ENCODE measurements around the gene MARK3. TPM values are rescaled to one million over a fixed set of nuclear protein-coding genes. Genes with fewer than 3 reads are reported as not detected.

The MARK3 gene
- total RNA-seq, 4 donors from 2014 or later, result 61.3 to 98.0 (median 78.8) TPM

DNA sequence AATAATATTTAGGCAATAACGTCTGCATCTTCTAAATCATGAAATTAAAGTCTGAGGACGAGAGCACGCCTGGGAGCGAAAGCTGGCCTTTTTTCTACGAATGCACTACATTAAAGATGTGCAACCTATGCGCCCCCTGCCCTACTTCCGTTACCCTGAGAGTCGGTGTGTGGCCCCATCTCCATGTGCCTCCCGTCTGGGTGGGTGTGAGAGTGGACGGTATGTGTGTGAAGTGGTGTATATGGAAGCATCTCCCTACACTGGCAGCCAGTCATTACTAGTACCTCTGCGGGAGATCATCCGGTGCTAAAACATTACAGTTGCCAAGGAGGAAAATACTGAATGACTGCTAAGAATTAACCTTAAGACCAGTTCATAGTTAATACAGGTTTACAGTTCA, 118.1 kb downstream of the MARK3 start:
- intact Hi-C loops (cut with DNase I; ENCODE audit: low total_unique reads), result no loop called here
- H3K9me3 ChIP-seq, result no peaks in the 10 kb centered on the region
- in situ Hi-C loops (cut with MboI; ENCODE audit: low pct_ligation_motif_present in 1 of 4, low pct_unique_long_range_greater_than_20kb in 1 of 4, low sequenced_read_pairs in 3 of 4), result loop anchor here in 2 of 4 donors (5.0 to 10.0 kb wide), 2 partner anchors 44 to 52 kb away; no protein-coding TSS in a partner anchor

DNA sequence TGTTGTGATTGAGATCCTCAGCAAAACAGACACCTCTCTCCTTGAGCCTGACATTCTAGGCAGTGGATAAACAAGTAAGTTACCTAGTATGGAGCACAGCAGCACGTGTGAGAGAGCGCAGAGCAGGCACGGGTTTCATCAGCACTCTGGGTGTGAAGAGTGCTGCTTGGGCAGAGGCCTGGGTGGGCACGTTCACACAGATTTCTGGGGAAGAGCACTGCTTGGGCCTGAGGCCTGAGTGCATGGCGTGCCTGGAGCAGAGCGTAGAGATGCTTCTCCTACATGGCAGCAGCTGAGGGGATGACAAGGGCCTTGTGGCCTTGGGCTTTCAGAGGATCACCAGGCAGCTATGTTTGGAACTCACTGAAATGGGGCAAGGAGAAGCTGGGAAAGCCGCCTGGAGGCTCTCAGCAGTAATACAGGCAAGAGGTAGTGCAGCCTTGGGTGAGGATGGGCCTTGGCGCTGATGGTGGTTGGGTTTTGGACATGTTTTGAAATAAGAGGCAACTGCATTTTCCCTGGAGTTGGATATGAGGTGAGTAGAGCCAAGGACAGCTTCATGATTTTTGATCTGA, 119.9 kb downstream of the MARK3 start:
- intact Hi-C loops (cut with DNase I; ENCODE audit: low total_unique reads), result no loop called here

More for the DNA sequence above, 118.1 kb downstream of the MARK3 start:
- WGBS, 2 donors (ENCODE audit: low coverage in 1 of 2), result 93 to 94% methylated on average over 3 to 12 of the region's 12 CpGs
- Histone ChIP-seq H3K27ac (no peak overlapping the region), H3K36me3 (peaks cover 0 to 25% (median 9%) of the 10 kb centered on the region in 4 donors), H3K4me1 (peaks cover 0 to 8% (median 0%) of the 10 kb centered on the region in 4 donors), H3K27me3 (no peaks in the 10 kb centered on the region), H3K4me3 (no peak overlapping the region)
- TF ChIP-seq, protein P1, sequence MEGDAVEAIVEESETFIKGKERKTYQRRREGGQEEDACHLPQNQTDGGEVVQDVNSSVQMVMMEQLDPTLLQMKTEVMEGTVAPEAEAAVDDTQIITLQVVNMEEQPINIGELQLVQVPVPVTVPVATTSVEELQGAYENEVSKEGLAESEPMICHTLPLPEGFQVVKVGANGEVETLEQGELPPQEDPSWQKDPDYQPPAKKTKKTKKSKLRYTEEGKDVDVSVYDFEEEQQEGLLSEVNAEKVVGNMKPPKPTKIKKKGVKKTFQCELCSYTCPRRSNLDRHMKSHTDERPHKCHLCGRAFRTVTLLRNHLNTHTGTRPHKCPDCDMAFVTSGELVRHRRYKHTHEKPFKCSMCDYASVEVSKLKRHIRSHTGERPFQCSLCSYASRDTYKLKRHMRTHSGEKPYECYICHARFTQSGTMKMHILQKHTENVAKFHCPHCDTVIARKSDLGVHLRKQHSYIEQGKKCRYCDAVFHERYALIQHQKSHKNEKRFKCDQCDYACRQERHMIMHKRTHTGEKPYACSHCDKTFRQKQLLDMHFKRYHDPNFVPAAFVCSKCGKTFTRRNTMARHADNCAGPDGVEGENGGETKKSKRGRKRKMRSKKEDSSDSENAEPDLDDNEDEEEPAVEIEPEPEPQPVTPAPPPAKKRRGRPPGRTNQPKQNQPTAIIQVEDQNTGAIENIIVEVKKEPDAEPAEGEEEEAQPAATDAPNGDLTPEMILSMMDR (IDR thresholded peaks at IDR 0.05), result no peak
- TF ChIP-seq POLR2A (IDR thresholded peaks at IDR 0.05), result no peak
- no peak for TF ChIP-seq EP300 (IDR thresholded peaks at IDR 0.05; ENCODE audit: low read depth)
- TF ChIP-seq POLR2AphosphoS5 (IDR thresholded peaks at IDR 0.05), result no peak
- no peak for DNase-seq

DNA sequence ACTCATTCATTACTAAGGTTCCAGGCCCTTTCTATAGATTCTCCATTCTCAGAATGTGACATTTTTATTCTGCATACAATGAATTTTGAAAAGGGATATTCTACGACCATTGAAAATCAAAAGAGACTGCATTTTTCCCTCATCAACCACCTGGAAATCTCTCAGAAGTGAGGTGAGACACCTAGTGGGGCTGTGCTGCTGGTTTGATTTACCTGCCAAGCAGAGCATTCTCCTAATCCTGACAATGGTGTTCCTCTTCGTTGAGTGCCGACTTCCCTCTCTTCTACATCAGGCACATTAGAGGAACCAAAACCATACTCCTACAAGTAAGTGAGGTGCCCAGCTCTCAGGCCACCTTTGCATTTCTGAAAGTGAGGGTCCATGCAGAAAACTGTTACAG, 122.5 kb downstream of the MARK3 start:
- Histone ChIP-seq H3K9me3 (no peaks in the 10 kb centered on the region), H3K27ac (no peak overlapping the region), H3K4me3 (no peak overlapping the region), H3K36me3 (peaks cover 0 to 21% (median 7%) of the 10 kb centered on the region in 4 donors), H3K4me1 (peaks cover 4 to 6% (median 6%) of the 10 kb centered on the region in 4 donors), H3K27me3 (no peaks in the 10 kb centered on the region)
- no peak for TF ChIP-seq POLR2A (IDR thresholded peaks at IDR 0.05)
- TF ChIP-seq, protein P1 (IDR thresholded peaks at IDR 0.05), result no peak
- TF ChIP-seq POLR2AphosphoS5 (IDR thresholded peaks at IDR 0.05), result no peak
- no peak for TF ChIP-seq EP300 (IDR thresholded peaks at IDR 0.05; ENCODE audit: low read depth)
- no peak for DNase-seq
- intact Hi-C loops (cut with DNase I; ENCODE audit: low total_unique reads) (no loop called here), in situ Hi-C loops (cut with MboI; ENCODE audit: low pct_ligation_motif_present in 1 of 4, low pct_unique_long_range_greater_than_20kb in 1 of 4, low sequenced_read_pairs in 3 of 4) (loop anchor here in 1 of 4 donors (10.0 kb wide), 1 partner anchor 47 kb away; no protein-coding TSS in a partner anchor)
- WGBS, 2 donors (ENCODE audit: low coverage in 1 of 2), result 81 to 90% methylated on average over 1 to 3 of the region's 3 CpGs

More for the DNA sequence above, 119.9 kb downstream of the MARK3 start:
- WGBS, 2 donors (ENCODE audit: low coverage in 1 of 2), result 82 to 100% methylated on average over 2 to 8 of the region's 8 CpGs
- H3K4me3 ChIP-seq, result no peak overlapping the region
- peaks cover 0 to 7% (median 0%) of the 10 kb centered on the region in 4 donors for H3K4me1 ChIP-seq
- DNase-seq, result no peak
- in situ Hi-C loops (cut with MboI; ENCODE audit: low pct_ligation_motif_present in 1 of 4, low pct_unique_long_range_greater_than_20kb in 1 of 4, low sequenced_read_pairs in 3 of 4), result loop anchor here in 2 of 4 donors (5.0 to 10.0 kb wide), 2 partner anchors 42 to 50 kb away; no protein-coding TSS in a partner anchor
- H3K36me3 ChIP-seq, result peaks cover 0 to 23% (median 9%) of the 10 kb centered on the region in 4 donors
- no peak for TF ChIP-seq POLR2A (IDR thresholded peaks at IDR 0.05)
- TF ChIP-seq, protein P1 (IDR thresholded peaks at IDR 0.05), result no peak
- TF ChIP-seq EP300 (IDR thresholded peaks at IDR 0.05; ENCODE audit: low read depth), result no peak
- no peak for TF ChIP-seq POLR2AphosphoS5 (IDR thresholded peaks at IDR 0.05)
- H3K9me3 ChIP-seq, result no peaks in the 10 kb centered on the region
- no peaks in the 10 kb centered on the region for H3K27me3 ChIP-seq
- no peak overlapping the region for H3K27ac ChIP-seq

DNA sequence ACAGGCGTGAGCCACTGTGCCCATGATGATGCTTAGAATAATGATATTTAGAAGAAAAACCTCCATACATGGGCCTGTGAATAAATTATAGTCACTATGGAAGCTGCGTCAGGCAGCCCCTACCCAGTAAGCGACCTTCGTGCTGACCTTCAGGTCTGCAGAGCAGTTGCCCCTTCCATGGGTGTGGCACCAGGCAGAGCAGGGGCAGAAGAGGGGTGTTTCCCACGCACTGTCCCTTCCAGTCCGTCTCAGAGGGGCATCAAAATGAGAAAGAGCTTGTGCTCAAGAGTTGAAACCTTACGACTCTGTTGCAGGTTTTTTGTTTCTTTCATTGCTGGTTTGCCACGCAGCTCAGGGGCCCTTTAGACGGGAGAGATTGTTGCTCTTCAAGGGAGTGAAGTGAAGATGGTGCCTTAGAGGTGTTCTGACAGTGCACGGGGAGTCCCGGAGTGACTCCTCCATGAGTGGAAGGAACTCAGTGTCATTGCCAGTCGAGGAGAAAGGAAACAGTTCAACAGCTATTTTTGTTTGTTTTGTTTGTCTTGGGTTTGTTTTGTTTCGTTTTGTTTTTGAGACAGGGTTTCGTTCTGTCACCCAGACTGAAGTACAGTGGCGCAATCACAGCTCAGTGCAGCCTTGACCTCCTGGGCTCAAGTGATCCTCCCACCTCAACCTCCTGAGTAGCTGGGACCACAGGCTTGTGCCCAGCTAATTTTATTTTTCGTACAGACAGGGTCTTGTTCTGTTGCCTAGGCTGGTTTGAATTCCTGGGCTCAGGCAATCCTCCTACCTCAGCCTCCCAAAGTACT, 123.5 kb downstream of the MARK3 start:
- H3K27ac ChIP-seq, result no peak overlapping the region

More for the DNA sequence above, 123.5 kb downstream of the MARK3 start:
- Histone ChIP-seq H3K4me3 (no peak overlapping the region), H3K36me3 (peaks cover 0 to 18% (median 7%) of the 10 kb centered on the region in 4 donors), H3K4me1 (peaks cover 10 to 16% (median 14%) of the 10 kb centered on the region in 4 donors), H3K9me3 (no peaks in the 10 kb centered on the region), H3K27me3 (no peaks in the 10 kb centered on the region)
- TF ChIP-seq POLR2A (IDR thresholded peaks at IDR 0.05) (no peak), EP300 (IDR thresholded peaks at IDR 0.05; ENCODE audit: low read depth) (no peak), POLR2AphosphoS5 (IDR thresholded peaks at IDR 0.05) (no peak)
- TF ChIP-seq, protein P1 (IDR thresholded peaks at IDR 0.05), result no peak
- no peak for DNase-seq
- in situ Hi-C loops (cut with MboI; ENCODE audit: low pct_ligation_motif_present in 1 of 4, low pct_unique_long_range_greater_than_20kb in 1 of 4, low sequenced_read_pairs in 3 of 4) (loop anchor here in 1 of 4 donors (10.0 kb wide), 1 partner anchor 46 kb away; no protein-coding TSS in a partner anchor), intact Hi-C loops (cut with DNase I; ENCODE audit: low total_unique reads) (no loop called here)
- WGBS, 2 donors (ENCODE audit: low coverage in 1 of 2), result 76 to 80% methylated on average over 8 to 16 of the region's 16 CpGs
